Karpas-422 (cell line): ENCODE measurements around the gene CFD. TPM values are rescaled to one million over a fixed set of nuclear protein-coding genes. Genes with fewer than 3 reads are reported as not detected.

Experiments used
- small RNA-seq: library from RNA; depleted of rRNA; stranded (forward); fragments of <200 nt; gene quantifications from one replicate; pipeline ENCODE3, GENCODE V24; 2014
- total RNA-seq: library from RNA; depleted of rRNA; stranded (reverse); fragments of >200 nt; shearing (Covaris generic); gene quantifications from 2 replicates; pipeline ENCODE4 v1.2.3, GENCODE V29; 2014; ENCODE audit warnings: low replicate concordance; rRNA removed

CFD gene
- total RNA-seq, 1 experiment from 2014 or later, result 1.5 TPM

Small RNAs within 50 kb of the gene (small RNA-seq; reads per million reads assigned to genes)
- gene MIR3187, result not detected
- gene RNU6-9, result 0.16 reads per million

Other genes starting within 250 kb of the CFD start
- gene POLRMT, start 226.1 kb upstream of the CFD start, total RNA-seq, result 51.5 and 60.6 TPM in 2 replicates
- gene FGF22, start 219.8 kb upstream of the CFD start, total RNA-seq, result not detected in 2 replicates
- 36.5 and 66.5 TPM in 2 replicates for gene RNF126, start 196.4 kb upstream of the CFD start, total RNA-seq
- 2.3 and 3.0 TPM in 2 replicates for gene FSTL3, start 183.3 kb upstream of the CFD start, total RNA-seq
- gene PRSS57, start 164.2 kb upstream of the CFD start, total RNA-seq, result not detected in 2 replicates
- gene PALM, start 150.7 kb upstream of the CFD start, total RNA-seq, result 3.5 TPM in 1 of 2 replicates, not detected in the other
- not detected in 2 replicates for gene MISP, start 108.6 kb upstream of the CFD start, total RNA-seq
- gene PTBP1, start 62.2 kb upstream of the CFD start, total RNA-seq, result 170 and 172 TPM in 2 replicates
- gene PLPPR3, start 37.7 kb upstream of the CFD start, total RNA-seq, result not detected in 2 replicates
- not detected in 2 replicates for gene AZU1, start 31.8 kb upstream of the CFD start, total RNA-seq
- gene PRTN3, start 18.7 kb upstream of the CFD start, total RNA-seq, result not detected in 2 replicates
- gene ELANE, start 7.4 kb upstream of the CFD start, total RNA-seq, result not detected in 2 replicates
- 10.8 and 14.1 TPM in 2 replicates for gene MED16, start 33.5 kb downstream of the CFD start, total RNA-seq
- gene RNU6-9, start 33.8 kb downstream of the CFD start, total RNA-seq, result not detected in 2 replicates
- gene R3HDM4, start 53.6 kb downstream of the CFD start, total RNA-seq, result 41.9 and 43.8 TPM in 2 replicates
- gene KISS1R, start 57.7 kb downstream of the CFD start, total RNA-seq, result not detected in 2 replicates
- gene ARID3A, start 66.4 kb downstream of the CFD start, total RNA-seq, result 2.0 and 4.6 TPM in 2 replicates
- 41.1 and 87.2 TPM in 2 replicates for gene WDR18, start 124.7 kb downstream of the CFD start, total RNA-seq
- gene GRIN3B, start 140.8 kb downstream of the CFD start, total RNA-seq, result 1.4 TPM in 1 of 2 replicates, not detected in the other
- 133 and 167 TPM in 2 replicates for gene TMEM259, start 161.5 kb downstream of the CFD start, total RNA-seq
- not detected in 2 replicates for gene RNU6-2, start 161.9 kb downstream of the CFD start, total RNA-seq
- gene CNN2, start 166.9 kb downstream of the CFD start, total RNA-seq, result 88.6 and 97.9 TPM in 2 replicates
- gene ABCA7, start 180.4 kb downstream of the CFD start, total RNA-seq, result 23.8 and 31.7 TPM in 2 replicates
- 31.5 and 114 TPM in 2 replicates for gene ARHGAP45, start 207.5 kb downstream of the CFD start, total RNA-seq
- gene POLR2E, start 235.7 kb downstream of the CFD start, total RNA-seq, result 117 and 222 TPM in 2 replicates
- 286 and 423 TPM in 2 replicates for gene GPX4, start 244.3 kb downstream of the CFD start, total RNA-seq